Adipocyte (in vitro differentiated cells): Measurements from ENCODE around the gene DAP.

ENCODE experiments used
- DNase-seq: peaks from one replicate; pipeline ENCODE4 v3.0.0-alpha.2; 2015; ENCODE audit warnings: low read depth
- H3K27me3 ChIP-seq: replicated peaks from 2 replicates; pipeline ENCODE4 v1.7.0; 2013; ENCODE audit warnings: mild to moderate bottlenecking, low read length, moderate library complexity; ENCODE audit not compliant: control insufficient read depth, insufficient read depth
- H3K36me3 ChIP-seq: 2 replicates; pipeline ENCODE4 v1.7.0; 2013; ENCODE audit warnings: low read length, mild to moderate bottlenecking, moderate library complexity; ENCODE audit not compliant: control insufficient read depth, insufficient read depth, severe bottlenecking
- H3K4me1 ChIP-seq: 2 replicates; pipeline ENCODE4 v1.7.0; 2013; ENCODE audit warnings: mild to moderate bottlenecking, low read length, moderate library complexity; ENCODE audit not compliant: control insufficient read depth, insufficient read depth
- H3K4me3 ChIP-seq: 2 replicates; pipeline ENCODE4 v1.7.0; 2013; ENCODE audit warnings: mild to moderate bottlenecking, low read length, moderate library complexity
- H3K9ac ChIP-seq: 2 replicates; pipeline ENCODE4 v1.7.0; 2013; ENCODE audit warnings: mild to moderate bottlenecking, low read length, moderate library complexity
- H3K9me3 ChIP-seq: 2 replicates; pipeline ENCODE4 v1.7.0; 2013; ENCODE audit warnings: mild to moderate bottlenecking, low read length, moderate library complexity; ENCODE audit not compliant: control insufficient read depth

The DAP gene

GRCh38 chr5:10761185-10761932, at the start of gene DAP:
TSS of gene DAP (minus strand) at chr5:10761234. CDS start at chr5:10761068, 166 bp downstream.
- Histone ChIP-seq H3K27me3 (no peaks in the 10 kb centered on the region), H3K4me3 (peak within 1 kb of the TSS; percentile 88), H3K4me1 (peaks cover 21% of the 10 kb centered on the region), H3K9ac (peak within 1 kb of the TSS; percentile 93), H3K9me3 (no peaks in the 10 kb centered on the region), H3K36me3 (no peaks in the 10 kb centered on the region)
- peak; percentile 93 for DNase-seq

GRCh38 chr5:10808347-10809226, 47.6 kb upstream of the DAP start:
- H3K4me3 ChIP-seq, result no peak overlapping the region
- no peak for DNase-seq
- H3K36me3 ChIP-seq, result no peaks in the 10 kb centered on the region
- H3K9me3 ChIP-seq, result peaks cover 13% of the 10 kb centered on the region
- peaks cover 20% of the 10 kb centered on the region for H3K27me3 ChIP-seq
- no peak overlapping the region for H3K9ac ChIP-seq
- H3K4me1 ChIP-seq, result no peaks in the 10 kb centered on the region

- peaks cover 13% of the 10 kb centered on the region for H3K9me3 ChIP-seq
- no peaks in the 10 kb centered on the region for H3K4me1 ChIP-seq
- no peak overlapping the region for H3K4me3 ChIP-seq
- peaks cover 20% of the 10 kb centered on the region for H3K27me3 ChIP-seq
- no peaks in the 10 kb centered on the region for H3K36me3 ChIP-seq
- DNase-seq, result no peak
- no peak overlapping the region for H3K9ac ChIP-seq
Measured at GRCh38 chr5:10801931-10802666, 41.1 kb upstream of the DAP start.

GRCh38 chr5:10800852-10801251, 39.8 kb upstream of the DAP start:
- Histone ChIP-seq H3K4me3 (no peak overlapping the region), H3K36me3 (no peaks in the 10 kb centered on the region), H3K9me3 (peaks cover 11% of the 10 kb centered on the region), H3K4me1 (no peaks in the 10 kb centered on the region), H3K27me3 (peaks cover 20% of the 10 kb centered on the region), H3K9ac (no peak overlapping the region)
- no peak for DNase-seq

GRCh38 chr5:10797261-10797660, 36.2 kb upstream of the DAP start:
- Histone ChIP-seq H3K4me1 (no peaks in the 10 kb centered on the region), H3K36me3 (no peaks in the 10 kb centered on the region), H3K9ac (no peak overlapping the region), H3K9me3 (no peaks in the 10 kb centered on the region), H3K4me3 (no peak overlapping the region), H3K27me3 (peaks cover 14% of the 10 kb centered on the region)
- DNase-seq, result peak; percentile 76

- no peaks in the 10 kb centered on the region for H3K36me3 ChIP-seq
- H3K4me3 ChIP-seq, result no peak overlapping the region
- H3K9ac ChIP-seq, result no peak overlapping the region
- no peaks in the 10 kb centered on the region for H3K27me3 ChIP-seq
- DNase-seq, result no peak
- H3K9me3 ChIP-seq, result no peaks in the 10 kb centered on the region
- H3K4me1 ChIP-seq, result peaks cover 9% of the 10 kb centered on the region
Measured at GRCh38 chr5:10793785-10794184, 32.8 kb upstream of the DAP start.

GRCh38 chr5:10792336-10792735, 31.3 kb upstream of the DAP start:
- no peaks in the 10 kb centered on the region for H3K36me3 ChIP-seq
- peaks cover 13% of the 10 kb centered on the region for H3K4me1 ChIP-seq
- no peak overlapping the region for H3K4me3 ChIP-seq
- H3K27me3 ChIP-seq, result no peaks in the 10 kb centered on the region
- no peaks in the 10 kb centered on the region for H3K9me3 ChIP-seq
- DNase-seq, result no peak
- no peak overlapping the region for H3K9ac ChIP-seq

GRCh38 chr5:10789726-10790125, 28.7 kb upstream of the DAP start:
- H3K9ac ChIP-seq, result no peak overlapping the region
- H3K4me1 ChIP-seq, result peaks cover 13% of the 10 kb centered on the region
- no peaks in the 10 kb centered on the region for H3K27me3 ChIP-seq
- H3K36me3 ChIP-seq, result no peaks in the 10 kb centered on the region
- no peak for DNase-seq
- no peak overlapping the region for H3K4me3 ChIP-seq
- no peaks in the 10 kb centered on the region for H3K9me3 ChIP-seq

GRCh38 chr5:10789021-10789420, 28.0 kb upstream of the DAP start:
- H3K9ac ChIP-seq, result no peak overlapping the region
- H3K27me3 ChIP-seq, result no peaks in the 10 kb centered on the region
- peak; percentile 79 for DNase-seq
- no peaks in the 10 kb centered on the region for H3K36me3 ChIP-seq
- H3K4me3 ChIP-seq, result peak overlapping the region; percentile 31
- no peaks in the 10 kb centered on the region for H3K9me3 ChIP-seq
- H3K4me1 ChIP-seq, result peaks cover 13% of the 10 kb centered on the region

GRCh38 chr5:10788358-10788757, 27.3 kb upstream of the DAP start:
- DNase-seq, result no peak
- H3K9ac ChIP-seq, result no peak overlapping the region
- no peaks in the 10 kb centered on the region for H3K9me3 ChIP-seq
- H3K4me1 ChIP-seq, result peaks cover 13% of the 10 kb centered on the region
- no peak overlapping the region for H3K4me3 ChIP-seq
- no peaks in the 10 kb centered on the region for H3K27me3 ChIP-seq
- no peaks in the 10 kb centered on the region for H3K36me3 ChIP-seq

- Histone ChIP-seq H3K36me3 (no peaks in the 10 kb centered on the region), H3K9ac (no peak overlapping the region), H3K27me3 (no peaks in the 10 kb centered on the region), H3K4me1 (peaks cover 13% of the 10 kb centered on the region), H3K4me3 (no peak overlapping the region), H3K9me3 (no peaks in the 10 kb centered on the region)
- DNase-seq, result no peak
Measured at GRCh38 chr5:10786835-10787234, 25.8 kb upstream of the DAP start.
